GM19099 (cell line): Measurements from ENCODE around the gene ANAPC7.

ENCODE experiments used
- POLR2A ChIP-seq: IDR thresholded peaks from 3 replicates; pipeline ENCODE4 v1.6.1; 2011; ENCODE audit warnings: low read depth; ENCODE audit not compliant: insufficient read length; ENCODE audit errors: extremely low read depth

ANAPC7 gene, protein sequence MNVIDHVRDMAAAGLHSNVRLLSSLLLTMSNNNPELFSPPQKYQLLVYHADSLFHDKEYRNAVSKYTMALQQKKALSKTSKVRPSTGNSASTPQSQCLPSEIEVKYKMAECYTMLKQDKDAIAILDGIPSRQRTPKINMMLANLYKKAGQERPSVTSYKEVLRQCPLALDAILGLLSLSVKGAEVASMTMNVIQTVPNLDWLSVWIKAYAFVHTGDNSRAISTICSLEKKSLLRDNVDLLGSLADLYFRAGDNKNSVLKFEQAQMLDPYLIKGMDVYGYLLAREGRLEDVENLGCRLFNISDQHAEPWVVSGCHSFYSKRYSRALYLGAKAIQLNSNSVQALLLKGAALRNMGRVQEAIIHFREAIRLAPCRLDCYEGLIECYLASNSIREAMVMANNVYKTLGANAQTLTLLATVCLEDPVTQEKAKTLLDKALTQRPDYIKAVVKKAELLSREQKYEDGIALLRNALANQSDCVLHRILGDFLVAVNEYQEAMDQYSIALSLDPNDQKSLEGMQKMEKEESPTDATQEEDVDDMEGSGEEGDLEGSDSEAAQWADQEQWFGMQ

DNA sequence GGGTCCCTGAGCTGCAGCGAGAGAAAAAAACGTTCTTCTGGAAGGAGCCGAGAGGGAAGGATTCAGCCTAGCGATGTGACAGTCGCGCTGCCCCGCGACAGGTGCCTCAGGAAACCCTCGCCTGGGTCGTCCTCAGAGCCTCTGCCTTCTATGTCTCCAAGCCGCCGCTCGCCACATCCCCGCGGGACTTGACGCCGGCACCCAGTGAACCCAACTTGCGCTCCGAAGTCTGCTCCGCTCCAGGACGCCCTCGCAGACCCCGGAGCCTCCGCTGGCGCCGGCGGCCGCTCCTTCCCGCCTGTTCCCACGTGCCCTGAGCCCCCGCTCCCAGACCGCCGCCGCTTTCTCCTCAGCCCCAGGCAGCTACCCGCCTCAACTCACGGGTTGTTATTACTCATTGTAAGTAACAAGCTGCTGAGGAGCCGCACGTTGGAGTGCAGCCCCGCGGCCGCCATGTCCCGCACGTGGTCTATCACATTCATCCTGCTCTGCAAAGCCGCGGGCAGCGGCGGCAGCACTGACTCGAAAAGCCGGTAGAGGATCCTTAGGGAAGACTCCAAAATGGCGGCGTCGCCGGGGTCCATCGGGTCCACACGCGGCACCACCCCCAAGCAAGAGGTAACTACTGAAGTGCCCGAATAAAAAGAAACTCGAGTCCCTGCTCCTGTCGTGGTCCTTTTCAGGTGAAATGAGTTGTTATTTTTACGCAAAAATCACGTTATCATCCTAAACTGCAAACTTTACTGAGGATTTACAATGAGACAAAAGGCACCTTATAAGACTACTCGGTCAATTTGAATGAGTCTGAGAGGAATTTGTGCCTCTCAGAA is at the start of gene ANAPC7:
Gene ANAPC7, minus strand, starts transcription at position 563 of the 830 bp plus-strand sequence. Its CDS starts 81 bp downstream, at position 482.
- TF ChIP-seq POLR2A = peak; percentile 88

DNA sequence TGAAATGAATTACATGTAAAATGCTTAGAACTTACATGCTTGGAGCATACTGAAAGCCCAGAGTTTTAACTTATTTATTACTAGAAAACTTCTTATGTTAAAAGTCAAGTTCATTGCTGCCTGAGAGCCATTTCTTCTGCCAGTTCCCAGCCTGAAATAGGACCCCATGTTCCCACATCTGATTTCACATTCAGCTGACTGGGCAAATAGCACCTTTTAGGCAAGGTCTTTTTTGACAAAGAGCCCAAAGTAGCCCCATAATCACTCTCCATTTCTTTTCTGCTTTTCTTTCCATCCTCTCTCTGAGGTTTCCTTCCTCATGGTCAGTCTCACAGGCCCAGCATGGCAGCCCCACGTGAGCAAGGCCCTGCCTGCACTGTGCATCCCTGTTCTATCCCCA is 47.8 kb upstream of the ANAPC7 start:
- no peak for TF ChIP-seq POLR2A

DNA sequence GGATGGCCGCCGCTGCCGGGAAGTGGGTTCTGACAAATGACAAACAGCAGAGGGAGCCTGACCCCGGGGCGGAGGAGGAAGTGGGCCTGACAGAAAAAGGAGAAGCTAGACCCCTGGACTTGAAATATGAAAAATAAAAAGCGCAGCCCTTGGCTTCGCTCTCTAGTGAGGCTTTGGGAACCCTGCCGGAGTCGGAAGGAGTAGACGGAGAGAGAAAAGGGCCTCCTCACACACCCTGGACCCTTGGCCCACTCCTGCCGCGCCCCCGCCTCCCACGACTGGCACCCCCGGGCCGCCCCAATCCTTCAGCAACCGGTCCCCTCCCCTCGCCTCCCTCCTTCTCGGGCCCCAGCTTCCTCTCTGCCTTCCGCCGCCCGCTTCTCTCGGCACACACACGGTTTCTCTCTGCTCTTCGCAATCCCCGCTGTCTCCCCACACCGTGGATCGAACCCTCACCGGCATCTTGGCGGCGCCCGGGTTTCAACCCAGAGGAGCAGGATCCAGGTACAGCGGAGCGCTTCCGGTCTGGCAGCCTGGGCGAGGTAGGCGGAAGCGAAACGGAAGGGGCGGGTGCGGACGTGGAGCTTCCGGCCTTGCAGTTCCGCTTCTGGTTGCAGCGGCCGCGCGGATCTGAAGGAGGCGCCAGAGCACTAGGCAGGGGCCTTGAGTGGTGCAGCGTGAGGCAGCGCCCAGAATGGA is 46.4 kb upstream of the ANAPC7 start, which contains the start of gene ARPC3:
Gene ARPC3, minus strand, starts transcription at position 539 of the 699 bp plus-strand sequence. Its CDS starts 77 bp downstream, at position 462.
- peak; percentile 84 for TF ChIP-seq POLR2A

DNA sequence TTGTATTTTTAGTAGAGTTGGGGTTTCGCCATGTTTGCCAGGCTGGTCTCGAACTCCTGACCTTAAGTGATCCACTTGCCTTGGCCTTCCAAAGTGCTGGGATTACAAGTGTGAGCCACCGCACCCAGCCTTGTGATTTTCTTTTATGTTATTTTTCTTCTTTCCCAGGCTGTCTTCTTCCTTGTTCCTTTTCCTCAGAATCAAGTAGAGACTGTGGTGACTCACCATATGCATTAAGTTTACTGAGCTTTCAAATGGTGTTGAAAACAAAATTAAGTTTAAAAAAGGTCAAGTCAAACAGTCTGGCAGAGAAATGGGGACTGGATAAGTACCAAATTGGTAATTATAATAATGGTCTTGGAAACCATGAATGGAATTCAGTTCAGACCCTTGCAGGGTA is 40.9 kb upstream of the ANAPC7 start:
- TF ChIP-seq POLR2A = no peak

DNA sequence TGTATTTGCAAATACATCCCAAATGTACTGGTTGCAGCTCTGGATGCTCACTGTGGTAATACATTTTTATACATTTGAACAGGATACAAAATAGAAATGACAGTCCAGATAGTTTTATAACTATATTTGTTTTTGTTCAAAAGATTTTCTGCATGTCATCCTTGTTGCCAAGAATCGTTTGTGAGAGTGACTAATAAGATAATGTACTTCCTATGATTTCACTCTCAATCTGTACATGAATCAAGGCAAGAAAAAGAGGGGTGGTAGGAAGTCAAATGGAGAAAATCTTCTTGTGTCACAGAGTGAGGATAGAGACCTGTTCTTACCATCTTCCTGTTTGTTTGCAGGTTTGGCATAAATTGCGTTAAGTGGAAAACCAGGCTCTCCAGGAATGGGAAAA is 32.7 kb upstream of the ANAPC7 start:
- TF ChIP-seq POLR2A = no peak

GRCh38 chr12:110431957-110432587 is 28.6 kb upstream of the ANAPC7 start:
- TF ChIP-seq POLR2A = no peak

DNA sequence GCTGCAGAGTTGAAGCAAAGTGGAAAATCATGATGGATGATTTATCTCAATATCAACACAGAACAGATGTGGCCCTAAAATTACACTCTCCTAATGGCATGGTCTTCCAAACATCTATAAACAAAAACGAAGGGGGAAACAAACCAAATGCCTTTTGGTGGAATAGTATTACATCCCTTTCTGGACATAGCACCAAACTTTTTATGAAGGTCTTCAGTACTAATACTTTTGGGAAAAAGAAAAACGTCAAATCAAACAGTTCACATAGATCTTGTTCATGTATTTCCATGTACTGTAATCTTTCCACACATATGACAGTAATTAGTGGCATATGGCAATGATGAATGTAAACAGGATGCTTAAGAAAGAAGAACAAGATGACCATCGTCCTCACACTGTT is 22.9 kb upstream of the ANAPC7 start:
- TF ChIP-seq POLR2A = no peak

DNA sequence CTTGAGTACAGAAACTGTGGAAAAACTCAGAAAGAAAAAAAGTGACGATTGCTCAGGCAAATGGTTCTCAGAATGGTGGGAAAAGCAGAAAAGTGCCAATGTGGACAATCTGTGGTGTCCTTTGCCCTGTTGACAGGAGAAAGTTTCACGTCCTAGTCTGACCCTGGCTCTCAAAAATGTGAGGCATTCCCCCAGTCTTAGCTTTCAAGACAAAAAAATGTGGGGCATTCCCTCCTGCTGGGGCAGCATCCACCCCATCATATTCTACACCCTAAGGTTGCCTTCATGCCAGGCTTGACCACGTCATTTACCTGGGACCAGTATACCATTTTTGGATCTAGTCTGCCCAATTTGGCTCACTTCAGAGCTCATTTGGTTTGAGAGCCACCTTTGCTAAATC is 20.7 kb upstream of the ANAPC7 start:
- no peak for TF ChIP-seq POLR2A

DNA sequence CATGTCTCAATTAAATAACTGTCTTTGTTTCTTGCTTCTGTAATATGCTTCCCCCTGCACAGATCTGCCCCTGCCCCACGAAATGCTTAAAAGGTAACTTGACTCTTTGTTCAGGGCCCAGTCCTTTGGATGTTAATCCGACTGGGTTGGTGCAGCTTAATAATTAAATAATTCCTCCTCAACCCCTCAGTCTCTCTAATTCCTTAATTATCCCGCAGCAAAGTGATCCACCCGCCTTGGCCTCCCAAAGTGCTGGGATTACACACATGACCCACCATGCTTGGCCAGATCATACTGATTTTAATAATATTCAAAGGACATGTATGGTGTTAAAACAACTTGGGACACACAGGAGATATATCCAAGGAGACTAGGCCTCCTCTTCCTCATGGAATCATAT is 18.2 kb upstream of the ANAPC7 start:
- TF ChIP-seq POLR2A = no peak

DNA sequence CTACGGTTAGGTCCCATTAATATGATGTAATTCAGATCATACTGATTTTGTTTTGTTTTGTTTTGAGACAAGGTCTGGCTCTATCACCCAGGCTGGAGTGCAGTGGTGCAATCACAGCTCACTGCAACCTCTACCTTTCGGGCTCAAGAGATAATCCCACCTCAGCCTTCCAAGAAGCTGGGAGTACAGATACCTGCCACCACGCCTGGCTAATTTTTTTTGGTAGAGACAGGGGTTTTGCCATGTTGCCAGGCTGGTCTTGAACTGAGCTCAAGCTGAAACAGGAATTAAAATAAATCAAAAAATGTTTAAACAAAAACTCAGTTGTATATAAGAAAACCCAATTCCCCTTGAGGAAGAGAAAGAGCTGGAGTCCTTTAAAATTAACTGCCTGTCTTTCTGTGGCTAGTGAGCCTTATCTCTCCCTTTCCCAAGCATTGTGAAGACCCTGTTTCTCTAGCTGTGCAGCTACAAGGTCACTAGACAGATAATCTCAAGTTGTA is 17.7 kb upstream of the ANAPC7 start:
- TF ChIP-seq POLR2A = no peak

DNA sequence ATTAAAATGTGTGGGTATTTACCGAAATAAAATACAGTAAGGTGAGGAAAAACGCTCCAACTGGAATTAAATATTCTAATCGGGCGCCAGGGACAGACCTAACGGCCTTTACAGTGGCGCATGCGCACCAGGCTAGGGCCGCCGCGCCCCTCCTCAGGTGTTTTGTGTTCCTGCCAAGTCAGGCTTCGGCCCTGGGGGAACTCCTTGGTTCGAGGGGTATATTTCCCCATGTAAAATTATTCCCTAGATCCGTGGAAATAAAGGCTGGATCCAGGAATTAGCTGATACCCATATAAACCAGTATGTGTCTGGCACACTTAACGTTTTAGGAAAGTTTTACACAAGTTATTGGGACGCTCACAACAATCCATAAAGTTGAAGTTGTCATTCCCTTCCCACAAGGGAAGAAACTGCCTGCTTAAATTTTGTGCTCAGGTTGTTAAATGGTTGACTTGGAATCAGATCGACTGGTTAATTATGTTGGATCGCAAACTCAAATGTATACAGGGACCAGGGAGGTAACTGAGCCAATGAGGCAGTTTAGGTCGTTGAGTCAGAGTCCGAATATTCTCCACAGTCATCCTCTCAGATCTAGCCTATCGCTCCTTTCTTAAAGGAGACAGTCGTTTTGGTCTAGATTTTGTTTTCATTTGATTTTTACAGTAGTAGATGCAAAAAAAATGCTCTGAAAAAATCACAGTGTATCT is 621 bp upstream of the ANAPC7 start:
- peak; percentile 52 for TF ChIP-seq POLR2A

- no peak for TF ChIP-seq POLR2A
These were observed 20.8 kb downstream of the ANAPC7 start for GRCh38 chr12:110382683-110383082.

DNA sequence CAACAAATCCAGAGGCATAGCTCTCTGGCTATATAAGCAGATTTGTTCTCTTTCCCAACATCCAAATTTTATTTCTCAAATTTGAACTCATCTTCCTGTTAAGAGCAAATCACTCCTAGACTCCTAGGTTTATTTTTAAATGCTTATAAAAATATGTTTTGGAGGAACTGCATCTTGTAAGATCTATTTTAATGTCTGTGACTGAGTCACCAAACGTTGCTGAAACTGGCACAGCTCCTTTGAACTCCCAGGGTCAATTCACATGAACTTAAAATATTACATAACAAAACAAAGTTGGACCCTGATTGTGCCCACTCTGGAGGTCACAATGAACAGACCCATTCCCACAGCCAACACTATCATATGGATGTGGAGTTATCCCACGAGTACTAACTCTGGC is 23.9 kb downstream of the ANAPC7 start:
- no peak for TF ChIP-seq POLR2A

GRCh38 chr12:110379197-110379596 is 24.3 kb downstream of the ANAPC7 start:
- TF ChIP-seq POLR2A = no peak

DNA sequence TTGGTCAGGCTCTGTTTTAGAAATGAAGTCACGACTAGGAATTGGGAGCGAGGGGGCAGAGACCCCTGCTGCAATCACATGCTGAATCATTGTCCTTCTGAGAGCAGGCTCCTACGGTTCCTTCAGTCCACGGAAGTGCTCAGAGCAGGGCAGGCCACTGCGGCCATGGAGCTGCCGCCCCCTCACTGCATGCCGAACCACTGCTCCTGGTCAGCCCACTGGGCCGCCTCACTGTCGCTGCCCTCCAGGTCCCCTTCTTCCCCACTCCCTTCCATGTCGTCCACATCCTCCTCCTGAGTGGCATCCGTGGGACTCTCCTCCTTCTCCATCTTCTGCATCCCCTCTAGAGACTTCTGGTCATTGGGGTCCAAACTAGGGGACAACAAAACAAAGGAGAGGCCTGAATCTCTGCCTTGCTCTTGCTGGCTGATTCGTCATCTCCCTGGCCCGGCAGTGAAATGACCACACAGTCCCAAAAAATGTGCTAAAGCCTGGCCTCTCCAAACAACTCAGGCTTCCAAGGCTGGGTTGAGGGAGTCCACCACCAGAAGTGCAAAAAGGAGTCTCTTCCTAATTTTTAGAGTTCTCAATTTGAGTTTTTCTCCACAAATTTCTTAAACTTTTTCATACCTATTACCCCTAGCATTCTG is 29.4 kb downstream of the ANAPC7 start:
- TF ChIP-seq POLR2A = no peak
